Naive thymus-derived CD8-positive, alpha-beta T cell (primary cell): ENCODE data around the gene TMEM9. TPM values are rescaled to one million over a fixed set of nuclear protein-coding genes. Genes with fewer than 3 reads are reported as not detected.

Experiments
- ATAC-seq, 2 donors: fragments of 150-1000 bp; cut with Tn5 transposase in 1 of 2; sonication (Bioruptor Pico), chemical (Tn5 transposase) in 1 of 2; 1 replicate in 1 of 2; 2 replicates in 1 of 2; pipeline ENCODE4 v1.10.0; 2021; ENCODE audit warnings: mild to moderate bottlenecking in 2 of 2, moderate library complexity in 2 of 2
- POLR2A ChIA-PET: fragments of 350-600 bp; sonication (Branson Sonifier 250); formaldehyde crosslinking; loops from one replicate; lab custom pipeline; 2021; ENCODE audit warnings: antibody characterized with exemption; lab: Charles Lee
- DNase-seq, 10 donors: peaks; one replicate each; pipeline versions ENCODE4 v3.0.0 to v3.0.0-alpha.2; 2020 to 2022
- H3K27ac Mint-ChIP-seq, 10 donors: one replicate each; pipeline ENCODE4 v1.8.0; 2020 to 2022; ENCODE audit warnings: mild to moderate bottlenecking in 10 of 10, mixed read lengths in 10 of 10, moderate library complexity in 4 of 10, inconsistent platforms in 1 of 10
- H3K27me3 Mint-ChIP-seq, 5 donors: one replicate each; pipeline ENCODE4 v1.8.0; 2021 to 2022; ENCODE audit warnings: mixed read lengths in 5 of 5
- H3K36me3 Mint-ChIP-seq, 3 donors: one replicate each; pipeline ENCODE4 v1.8.0; 2020 to 2022; ENCODE audit warnings: mixed read lengths in 3 of 3, mild to moderate bottlenecking in 2 of 3, inconsistent platforms in 1 of 3
- H3K4me1 Mint-ChIP-seq, 4 donors: one replicate each; pipeline ENCODE4 v1.8.0; 2021 to 2022; ENCODE audit warnings: mixed read lengths in 4 of 4
- H3K4me3 Mint-ChIP-seq, 10 donors: one replicate each; pipeline ENCODE4 v1.8.0; 2020 to 2022; ENCODE audit warnings: mild to moderate bottlenecking in 10 of 10, mixed read lengths in 10 of 10, moderate library complexity in 6 of 10, inconsistent platforms in 1 of 10
- H3K9me3 Mint-ChIP-seq, 9 donors: one replicate each; pipeline ENCODE4 v1.8.0; 2020 to 2022; ENCODE audit warnings: mixed read lengths in 9 of 9, mild to moderate bottlenecking in 3 of 9, inconsistent platforms in 1 of 9, moderate library complexity in 1 of 9
- polyA plus RNA-seq, 3 donors: library from polyadenylated mRNA; unstranded; fragments of 300-500 nt; fragmentation: Illumina TruSeq; gene quantifications; one replicate each; pipeline ENCODE4 v1.2.3, GENCODE V29; 2021
- total RNA-seq, 8 experiments: library from RNA in 2 of 8; stranded (reverse) in 2 of 8; gene quantifications; one replicate each; pipeline ENCODE4 v1.2.3 and lab custom pipeline; 2021 to 2026

The TMEM9 gene
- total and polyA plus RNA-seq, 5 experiments from 2014 or later, result 23.7 to 43.2 (median 30.6) TPM

- Mint-ChIP-seq H3K27me3 (peaks cover 11 to 39% (median 16%) of the 10 kb centered on the region in 5 donors), H3K4me3 (peak overlapping the region in 5 of 10 donors; percentile 8 to 94 (median 88)), H3K9me3 (no peaks in the 10 kb centered on the region), H3K4me1 (peaks cover 20 to 44% (median 27%) of the 10 kb centered on the region in 4 donors), H3K27ac (peak overlapping the region in 3 of 10 donors; percentile 86 to 97 (median 95)), H3K36me3 (peaks cover 0 to 12% (median 7%) of the 10 kb centered on the region in 3 donors)
- POLR2A ChIA-PET, result no interaction called here
- DNase-seq (no peak), ATAC-seq (no peak)
These were observed 1.1 kb upstream of the TMEM9 start for GRCh38 chr1:201155354-201155753.

GRCh38 chr1:201153474-201154388 lies 543 bp downstream of the TMEM9 start:
- H3K27ac Mint-ChIP-seq, result peak overlapping the region; percentile 79 to 97 (median 94)
- H3K4me3 Mint-ChIP-seq, result peak overlapping the region; percentile 88 to 98 (median 94)
- ATAC-seq (peak; percentile 79 to 86), DNase-seq (peak in 1 of 10 donors; percentile 51)
- peaks cover 20 to 47% (median 28%) of the 10 kb centered on the region in 4 donors for H3K4me1 Mint-ChIP-seq
- peaks cover 7 to 24% (median 12%) of the 10 kb centered on the region in 5 donors for H3K27me3 Mint-ChIP-seq
- POLR2A ChIA-PET, result interaction anchor here (0.6 to 1.6 kb wide), 6 partner anchors 10 to 195 kb away, joined by 3 to 7 read pairs (median 4); no protein-coding TSS in a partner anchor
- H3K36me3 Mint-ChIP-seq, result peaks cover 0 to 19% (median 7%) of the 10 kb centered on the region in 3 donors
- no peaks in the 10 kb centered on the region for H3K9me3 Mint-ChIP-seq

- Mint-ChIP-seq H3K36me3 (peaks cover 0 to 53% (median 12%) of the 10 kb centered on the region in 3 donors), H3K4me1 (peaks cover 15 to 41% (median 25%) of the 10 kb centered on the region in 4 donors), H3K9me3 (no peaks in the 10 kb centered on the region), H3K27me3 (no peaks in the 10 kb centered on the region), H3K4me3 (peak overlapping the region in 1 of 10 donors; percentile 24), H3K27ac (no peak overlapping the region)
- POLR2A ChIA-PET, result interaction anchor here (0.6 kb wide), 1 partner anchor 11 kb away, joined by 3 read pairs; no protein-coding TSS in a partner anchor
- DNase-seq (peak in 2 of 10 donors; percentile 7 to 37), ATAC-seq (no peak)
These were observed 4.9 kb downstream of the TMEM9 start for GRCh38 chr1:201149400-201149799.

GRCh38 chr1:201147396-201148015 lies 6.8 kb downstream of the TMEM9 start:
- no peak overlapping the region for H3K27ac Mint-ChIP-seq
- H3K27me3 Mint-ChIP-seq, result no peaks in the 10 kb centered on the region
- ATAC-seq (no peak), DNase-seq (peak in 1 of 10 donors; percentile 41)
- H3K9me3 Mint-ChIP-seq, result no peaks in the 10 kb centered on the region
- no peak overlapping the region for H3K4me3 Mint-ChIP-seq
- H3K4me1 Mint-ChIP-seq, result peaks cover 2 to 22% (median 15%) of the 10 kb centered on the region in 4 donors
- peaks cover 5 to 69% (median 18%) of the 10 kb centered on the region in 3 donors for H3K36me3 Mint-ChIP-seq
- POLR2A ChIA-PET, result no interaction called here

- H3K36me3 Mint-ChIP-seq, result peaks cover 5 to 70% (median 18%) of the 10 kb centered on the region in 3 donors
- no peaks in the 10 kb centered on the region for H3K9me3 Mint-ChIP-seq
- POLR2A ChIA-PET, result no interaction called here
- H3K27ac Mint-ChIP-seq, result no peak overlapping the region
- peak in 1 of 10 donors; percentile 40 for DNase-seq
- H3K27me3 Mint-ChIP-seq, result no peaks in the 10 kb centered on the region
- no peak overlapping the region for H3K4me3 Mint-ChIP-seq
- no peak for ATAC-seq
- peaks cover 0 to 17% (median 12%) of the 10 kb centered on the region in 4 donors for H3K4me1 Mint-ChIP-seq
These were observed 7.5 kb downstream of the TMEM9 start for GRCh38 chr1:201146626-201147390.

GRCh38 chr1:201145816-201146215 lies 8.5 kb downstream of the TMEM9 start:
- DNase-seq (peak in 1 of 10 donors; percentile 50), ATAC-seq (no peak)
- H3K4me1 Mint-ChIP-seq, result peaks cover 0 to 10% (median 5%) of the 10 kb centered on the region in 4 donors
- POLR2A ChIA-PET, result no interaction called here
- H3K27ac Mint-ChIP-seq, result peak overlapping the region in 1 of 10 donors; percentile 41
- H3K27me3 Mint-ChIP-seq, result no peaks in the 10 kb centered on the region
- no peaks in the 10 kb centered on the region for H3K9me3 Mint-ChIP-seq
- no peak overlapping the region for H3K4me3 Mint-ChIP-seq
- peaks cover 5 to 66% (median 11%) of the 10 kb centered on the region in 3 donors for H3K36me3 Mint-ChIP-seq

GRCh38 chr1:201145132-201145531 lies 9.1 kb downstream of the TMEM9 start:
- DNase-seq (peak in 1 of 10 donors; percentile 9), ATAC-seq (no peak)
- Mint-ChIP-seq H3K9me3 (no peaks in the 10 kb centered on the region), H3K27me3 (no peaks in the 10 kb centered on the region), H3K36me3 (peaks cover 5 to 64% (median 11%) of the 10 kb centered on the region in 3 donors), H3K27ac (no peak overlapping the region), H3K4me3 (no peak overlapping the region), H3K4me1 (peaks cover under 1 to 10% (median 1%) of the 10 kb centered on the region in 4 donors)
- POLR2A ChIA-PET, result no interaction called here

- ATAC-seq, result no peak
These were observed 9.6 kb downstream of the TMEM9 start for GRCh38 chr1:201144701-201145100.

GRCh38 chr1:201143726-201144635 lies 10.3 kb downstream of the TMEM9 start:
- no peaks in the 10 kb centered on the region for H3K9me3 Mint-ChIP-seq
- no peak for ATAC-seq
- DNase-seq, result peak in 1 of 10 donors; percentile 16
- H3K4me3 Mint-ChIP-seq, result no peak overlapping the region
- peaks cover 0 to 10% (median 2%) of the 10 kb centered on the region in 4 donors for H3K4me1 Mint-ChIP-seq
- H3K27ac Mint-ChIP-seq, result peak overlapping the region in 1 of 10 donors; percentile 81
- POLR2A ChIA-PET, result no interaction called here
- peaks cover 5 to 66% (median 14%) of the 10 kb centered on the region in 3 donors for H3K36me3 Mint-ChIP-seq
- no peaks in the 10 kb centered on the region for H3K27me3 Mint-ChIP-seq

More at GRCh38 chr1:201144701-201145100, 9.6 kb downstream of the TMEM9 start:
- Mint-ChIP-seq H3K36me3 (peaks cover 5 to 67% (median 11%) of the 10 kb centered on the region in 3 donors), H3K27ac (peak overlapping the region in 1 of 10 donors; percentile 22), H3K4me1 (peaks cover 0 to 10% (median 2%) of the 10 kb centered on the region in 4 donors), H3K4me3 (no peak overlapping the region), H3K9me3 (no peaks in the 10 kb centered on the region), H3K27me3 (no peaks in the 10 kb centered on the region)
- DNase-seq, result peak in 1 of 10 donors; percentile 23
- POLR2A ChIA-PET, result no interaction called here

- ATAC-seq (no peak), DNase-seq (peak in 1 of 10 donors; percentile 42)
- Mint-ChIP-seq H3K9me3 (no peaks in the 10 kb centered on the region), H3K27ac (peak overlapping the region in 2 of 10 donors; percentile 83), H3K27me3 (no peaks in the 10 kb centered on the region), H3K4me3 (no peak overlapping the region), H3K4me1 (peaks cover 0 to 10% (median 2%) of the 10 kb centered on the region in 4 donors), H3K36me3 (peaks cover 5 to 66% (median 12%) of the 10 kb centered on the region in 3 donors)
- POLR2A ChIA-PET, result no interaction called here
These were observed 11.2 kb downstream of the TMEM9 start for GRCh38 chr1:201142849-201143725.
